Measurements from ENCODE around the gene TEAD1. TPM values are rescaled to one million over a fixed set of nuclear protein-coding genes. Genes with fewer than 3 reads are reported as not detected.

Gene TEAD1
- total and polyA plus RNA-seq, 9 of the 15 experiments (the other 6 are each of a cell fraction or from before 2014, with no cell fraction given) = 1.7 to 17.7 (median 10.8) TPM

GRCh38 chr11:12715131-12715530, 40.9 kb downstream of the TEAD1 start:
- Histone ChIP-seq H4K20me1 (replicated peaks; ENCODE audit: control insufficient read depth, insufficient read depth, low read length) (no peaks in the 10 kb centered on the region), H3K27ac (ENCODE audit: extremely low read depth, low read depth, low read length) (no peak overlapping the region), H3K9me3 (replicated peaks; ENCODE audit: control insufficient read depth, insufficient read depth, low read depth, low read length) (no peaks in the 10 kb centered on the region), H3K9me1 (ENCODE audit: control insufficient read depth, insufficient read depth, low read length) (no peaks in the 10 kb centered on the region), H3K9ac (ENCODE audit: insufficient read depth in 1 of 2, low read depth in 2 of 2, low read length in 2 of 2) (no peak overlapping the region), H3K4me1 (replicated peaks in 1 of 2; ENCODE audit: control insufficient read depth in 2 of 2, insufficient read depth in 2 of 2, low read length in 2 of 2) (no peaks in the 10 kb centered on the region; a peak in 1 of 5 replicates), H3K4me2 (ENCODE audit: insufficient read depth, low read length) (no peak overlapping the region), H3K79me2 (ENCODE audit: control insufficient read depth, insufficient read depth, low read length) (no peaks in the 10 kb centered on the region), H2AFZ (ENCODE audit: low read depth, low read length) (no peak overlapping the region), H3K4me3 (no peak overlapping the region), H3K27me3 (ENCODE audit: control insufficient read depth in 2 of 2, insufficient read depth in 2 of 2, low read length in 2 of 2) (no peaks in the 10 kb centered on the region), H3K36me3 (ENCODE audit: control insufficient read depth, insufficient read depth, low read length) (no peaks in the 10 kb centered on the region)
- 46% methylated on average over 4 of the region's 4 CpGs for WGBS (ENCODE audit: insufficient coverage, low coverage, missing lambda C conversion rate)
- no peak for TF ChIP-seq CLOCK (CRISPR knock-in tag; IDR thresholded peaks at IDR 0.05; ENCODE audit: borderline replicate concordance)
- no peak for TF ChIP-seq EWSR1 (IDR thresholded peaks at IDR 0.05; ENCODE audit: borderline replicate concordance, low read depth, partially characterized antibody)
- TF ChIP-seq RAD21 (CRISPR knock-in tag; conservative IDR thresholded peaks at IDR 0.05 in 1 of 2, IDR thresholded peaks at IDR 0.05 in 1 of 2) = no peak
- TF ChIP-seq GABPB2 (CRISPR knock-in tag; conservative IDR thresholded peaks at IDR 0.05) = no peak
- TF ChIP-seq, protein P1, sequence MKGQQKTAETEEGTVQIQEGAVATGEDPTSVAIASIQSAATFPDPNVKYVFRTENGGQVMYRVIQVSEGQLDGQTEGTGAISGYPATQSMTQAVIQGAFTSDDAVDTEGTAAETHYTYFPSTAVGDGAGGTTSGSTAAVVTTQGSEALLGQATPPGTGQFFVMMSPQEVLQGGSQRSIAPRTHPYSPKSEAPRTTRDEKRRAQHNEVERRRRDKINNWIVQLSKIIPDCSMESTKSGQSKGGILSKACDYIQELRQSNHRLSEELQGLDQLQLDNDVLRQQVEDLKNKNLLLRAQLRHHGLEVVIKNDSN (CRISPR knock-in tag; IDR thresholded peaks at IDR 0.05) = no peak
- no peak for TF ChIP-seq ZNF23 (CRISPR knock-in tag; IDR thresholded peaks at IDR 0.05)
- no peak for TF ChIP-seq ASH1L (IDR thresholded peaks at IDR 0.05; ENCODE audit: borderline replicate concordance, low read depth, partially characterized antibody)
- no peak for TF ChIP-seq ZNF12 (CRISPR knock-in tag; IDR thresholded peaks at IDR 0.05)
- no peak for TF ChIP-seq SP2 (IDR thresholded peaks at IDR 0.05; ENCODE audit: extremely low read depth, low read depth, low read length, poor library complexity, severe bottlenecking)
- TF ChIP-seq NR2C1 (IDR thresholded peaks at IDR 0.05) = no peak
- no peak for TF ChIP-seq NR2C1 (tag; IDR thresholded peaks at IDR 0.05)
- TF ChIP-seq ARHGAP35 (IDR thresholded peaks at IDR 0.05; ENCODE audit: partially characterized antibody) = no peak
- no peak for TF ChIP-seq NONO (IDR thresholded peaks at IDR 0.05; ENCODE audit: low read depth in 2 of 2, low read length in 1 of 2)
- TF ChIP-seq, protein P2, sequence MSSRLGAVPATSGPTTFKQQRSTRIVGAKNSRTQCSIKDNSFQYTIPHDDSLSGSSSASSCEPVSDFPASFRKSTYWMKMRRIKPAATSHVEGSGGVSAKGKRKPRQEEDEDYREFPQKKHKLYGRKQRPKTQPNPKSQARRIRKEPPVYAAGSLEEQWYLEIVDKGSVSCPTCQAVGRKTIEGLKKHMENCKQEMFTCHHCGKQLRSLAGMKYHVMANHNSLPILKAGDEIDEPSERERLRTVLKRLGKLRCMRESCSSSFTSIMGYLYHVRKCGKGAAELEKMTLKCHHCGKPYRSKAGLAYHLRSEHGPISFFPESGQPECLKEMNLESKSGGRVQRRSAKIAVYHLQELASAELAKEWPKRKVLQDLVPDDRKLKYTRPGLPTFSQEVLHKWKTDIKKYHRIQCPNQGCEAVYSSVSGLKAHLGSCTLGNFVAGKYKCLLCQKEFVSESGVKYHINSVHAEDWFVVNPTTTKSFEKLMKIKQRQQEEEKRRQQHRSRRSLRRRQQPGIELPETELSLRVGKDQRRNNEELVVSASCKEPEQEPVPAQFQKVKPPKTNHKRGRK (tag; IDR thresholded peaks at IDR 0.05) = no peak
- TF ChIP-seq YY1 (IDR thresholded peaks at IDR 0.05; ENCODE audit: borderline replicate concordance in 1 of 3, control insufficient read depth in 1 of 3, extremely low read depth in 1 of 3, insufficient read depth in 3 of 3, insufficient read length in 1 of 3, insufficient replicate concordance in 2 of 3, low read depth in 1 of 3, low read length in 2 of 3) = no peak
- no peak for TF ChIP-seq BHLHE40 (IDR thresholded peaks at IDR 0.05; ENCODE audit: low read length)
- TF ChIP-seq FOSL1 (tag; conservative IDR thresholded peaks at IDR 0.05) = no peak
- TF ChIP-seq TCF3 (CRISPR knock-in tag; IDR thresholded peaks at IDR 0.05) = no peak
- intact Hi-C loops (cut with micrococcal nuclease) = no loop called here
- no peak for DNase-seq (ENCODE audit: extremely low read depth in 1 of 4, low spot score in 3 of 4)
- no peak for FAIRE-seq
- CTCF ChIA-PET (ENCODE audit: low intra/inter-chr PET ratio) = no interaction called here
- no peak for ATAC-seq
- in situ Hi-C loops (cut with MboI) = no loop called here
- no TSS peak for BruUV-seq (replicated peaks)
- POLR2A ChIA-PET = interaction anchor here (0.7 kb wide), 1 partner anchor 356 kb away, joined by 3 read pairs; no protein-coding TSS in a partner anchor
